NK-92 treated with Interleukin-12 subunit alpha and Interleukin-12 subunit beta, amount 100 ng/mL, for 24 hours (cell line): Measurements from ENCODE around the gene PDLIM4.
A peak's percentile ranks its signal among the peaks of the same experiment; 100 is the strongest.

Experiments used
- DNase-seq: peaks from one replicate; lab custom pipeline; 2025; lab: John Stamatoyannopoulos, UW

Gene PDLIM4

GRCh38 chr5:132227485-132228240 is 29.8 kb upstream of the PDLIM4 start, which contains the start of gene P4HA2:
TSS of gene P4HA2 (minus strand) at chr5:132227853. CDS start at chr5:132218626, 9,227 bp downstream.
- DNase-seq, result no peak

- DNase-seq, result no peak
These were observed 29.1 kb upstream of the PDLIM4 start for GRCh38 chr5:132228241-132229035.

GRCh38 chr5:132229236-132229635 is 28.3 kb upstream of the PDLIM4 start:
- no peak for DNase-seq

GRCh38 chr5:132230871-132231270 is 26.6 kb upstream of the PDLIM4 start:
- no peak for DNase-seq

GRCh38 chr5:132232465-132232864 is 25.0 kb upstream of the PDLIM4 start:
- no peak for DNase-seq

- no peak for DNase-seq
These were observed 24.4 kb upstream of the PDLIM4 start for GRCh38 chr5:132233081-132233480.

GRCh38 chr5:132233811-132234683 is 23.4 kb upstream of the PDLIM4 start:
- DNase-seq, result no peak

GRCh38 chr5:132234684-132235062 is 22.8 kb upstream of the PDLIM4 start:
- no peak for DNase-seq

GRCh38 chr5:132235340-132235739 is 22.2 kb upstream of the PDLIM4 start:
- no peak for DNase-seq

- no peak for DNase-seq
These were observed 20.4 kb upstream of the PDLIM4 start for GRCh38 chr5:132237141-132237540.

GRCh38 chr5:132237670-132238069 is 19.8 kb upstream of the PDLIM4 start:
- no peak for DNase-seq

- DNase-seq, result peak; percentile 45
These were observed 19.2 kb upstream of the PDLIM4 start for GRCh38 chr5:132238169-132238744.

- no peak for DNase-seq
These were observed 18.5 kb upstream of the PDLIM4 start for GRCh38 chr5:132238901-132239500.

- no peak for DNase-seq
These were observed 17.7 kb upstream of the PDLIM4 start for GRCh38 chr5:132239776-132240175.

- no peak for DNase-seq
These were observed 14.0 kb upstream of the PDLIM4 start for GRCh38 chr5:132243366-132243977.

- no peak for DNase-seq
These were observed 11.9 kb upstream of the PDLIM4 start for GRCh38 chr5:132245593-132245992.

GRCh38 chr5:132246806-132247205 is 10.7 kb upstream of the PDLIM4 start:
- no peak for DNase-seq

- DNase-seq, result no peak
These were observed 6.9 kb upstream of the PDLIM4 start for GRCh38 chr5:132250547-132250946.

GRCh38 chr5:132251220-132251725 is 6.2 kb upstream of the PDLIM4 start:
- DNase-seq, result no peak

GRCh38 chr5:132253008-132253441 is 4.5 kb upstream of the PDLIM4 start:
- peak; percentile 22 for DNase-seq
